ENCODE data around the gene CHCHD6. TPM values are rescaled to one million over a fixed set of nuclear protein-coding genes. Genes with fewer than 3 reads are reported as not detected.

Gene CHCHD6
- total RNA-seq, 1 experiment from 2014 or later: 40.9 TPM

DNA sequence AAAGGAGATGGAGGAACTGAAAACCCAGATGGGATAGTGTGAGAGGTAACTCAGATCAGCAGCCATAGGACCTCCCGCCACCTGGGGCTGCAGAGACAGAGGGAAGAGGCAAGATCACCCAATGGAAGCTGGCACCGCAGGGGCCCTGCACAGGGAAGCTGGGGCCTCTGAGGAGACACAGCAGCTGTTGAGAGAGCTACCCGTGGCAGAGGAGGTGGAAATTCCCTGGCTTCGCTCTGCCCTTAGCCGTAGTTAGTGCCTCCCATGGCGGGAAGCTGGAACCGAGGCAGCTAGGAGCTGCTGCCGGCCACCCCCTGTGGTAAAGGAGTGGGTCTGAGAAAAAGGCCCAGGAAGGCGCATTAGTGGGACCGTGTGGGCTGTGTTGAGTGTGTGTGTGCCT is 260.9 kb downstream of the CHCHD6 start:
- H3K4me3 Mint-ChIP-seq: no peak overlapping the region
- peaks cover 20% of the 10 kb centered on the region for H3K4me1 Mint-ChIP-seq
- ChIA-PET POLR2A (no interaction called here), CTCF (interaction anchor here (1.0 kb wide), 1 partner anchor 228 kb away, joined by 3 read pairs; no protein-coding TSS in a partner anchor)
- no peak overlapping the region for H3K27ac Mint-ChIP-seq
- no peaks in the 10 kb centered on the region for H3K27me3 Mint-ChIP-seq (ENCODE audit: low read depth)
- no peaks in the 10 kb centered on the region for H3K9me3 Mint-ChIP-seq
- ATAC-seq (no peak), DNase-seq (ENCODE audit: low spot score) (no peak)
- TF ChIP-seq, protein P1, sequence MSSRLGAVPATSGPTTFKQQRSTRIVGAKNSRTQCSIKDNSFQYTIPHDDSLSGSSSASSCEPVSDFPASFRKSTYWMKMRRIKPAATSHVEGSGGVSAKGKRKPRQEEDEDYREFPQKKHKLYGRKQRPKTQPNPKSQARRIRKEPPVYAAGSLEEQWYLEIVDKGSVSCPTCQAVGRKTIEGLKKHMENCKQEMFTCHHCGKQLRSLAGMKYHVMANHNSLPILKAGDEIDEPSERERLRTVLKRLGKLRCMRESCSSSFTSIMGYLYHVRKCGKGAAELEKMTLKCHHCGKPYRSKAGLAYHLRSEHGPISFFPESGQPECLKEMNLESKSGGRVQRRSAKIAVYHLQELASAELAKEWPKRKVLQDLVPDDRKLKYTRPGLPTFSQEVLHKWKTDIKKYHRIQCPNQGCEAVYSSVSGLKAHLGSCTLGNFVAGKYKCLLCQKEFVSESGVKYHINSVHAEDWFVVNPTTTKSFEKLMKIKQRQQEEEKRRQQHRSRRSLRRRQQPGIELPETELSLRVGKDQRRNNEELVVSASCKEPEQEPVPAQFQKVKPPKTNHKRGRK (CRISPR knock-in tag; IDR thresholded peaks at IDR 0.05; ENCODE audit: borderline replicate concordance): no peak
- TF ChIP-seq ZNF263 (CRISPR knock-in tag; IDR thresholded peaks at IDR 0.05; ENCODE audit: low read depth) (no peak), TP53 (CRISPR knock-in tag; IDR thresholded peaks at IDR 0.05) (no peak), ZNF423 (CRISPR knock-in tag; IDR thresholded peaks at IDR 0.05) (no peak), FOXP1 (CRISPR knock-in tag; IDR thresholded peaks at IDR 0.05; ENCODE audit: borderline replicate concordance) (no peak), ETV6 (CRISPR knock-in tag; IDR thresholded peaks at IDR 0.05) (no peak), ZNF232 (CRISPR knock-in tag; IDR thresholded peaks at IDR 0.05) (no peak), CREM (CRISPR knock-in tag; IDR thresholded peaks at IDR 0.05) (no peak), MYBL2 (CRISPR knock-in tag; IDR thresholded peaks at IDR 0.05) (no peak), ZNF671 (CRISPR knock-in tag; IDR thresholded peaks at IDR 0.05) (no peak), ZNF396 (CRISPR knock-in tag; IDR thresholded peaks at IDR 0.05; ENCODE audit: borderline replicate concordance) (no peak), ZNF416 (CRISPR knock-in tag; IDR thresholded peaks at IDR 0.05) (no peak), NFATC4 (CRISPR knock-in tag; IDR thresholded peaks at IDR 0.05) (no peak)
- TF ChIP-seq, protein P2, sequence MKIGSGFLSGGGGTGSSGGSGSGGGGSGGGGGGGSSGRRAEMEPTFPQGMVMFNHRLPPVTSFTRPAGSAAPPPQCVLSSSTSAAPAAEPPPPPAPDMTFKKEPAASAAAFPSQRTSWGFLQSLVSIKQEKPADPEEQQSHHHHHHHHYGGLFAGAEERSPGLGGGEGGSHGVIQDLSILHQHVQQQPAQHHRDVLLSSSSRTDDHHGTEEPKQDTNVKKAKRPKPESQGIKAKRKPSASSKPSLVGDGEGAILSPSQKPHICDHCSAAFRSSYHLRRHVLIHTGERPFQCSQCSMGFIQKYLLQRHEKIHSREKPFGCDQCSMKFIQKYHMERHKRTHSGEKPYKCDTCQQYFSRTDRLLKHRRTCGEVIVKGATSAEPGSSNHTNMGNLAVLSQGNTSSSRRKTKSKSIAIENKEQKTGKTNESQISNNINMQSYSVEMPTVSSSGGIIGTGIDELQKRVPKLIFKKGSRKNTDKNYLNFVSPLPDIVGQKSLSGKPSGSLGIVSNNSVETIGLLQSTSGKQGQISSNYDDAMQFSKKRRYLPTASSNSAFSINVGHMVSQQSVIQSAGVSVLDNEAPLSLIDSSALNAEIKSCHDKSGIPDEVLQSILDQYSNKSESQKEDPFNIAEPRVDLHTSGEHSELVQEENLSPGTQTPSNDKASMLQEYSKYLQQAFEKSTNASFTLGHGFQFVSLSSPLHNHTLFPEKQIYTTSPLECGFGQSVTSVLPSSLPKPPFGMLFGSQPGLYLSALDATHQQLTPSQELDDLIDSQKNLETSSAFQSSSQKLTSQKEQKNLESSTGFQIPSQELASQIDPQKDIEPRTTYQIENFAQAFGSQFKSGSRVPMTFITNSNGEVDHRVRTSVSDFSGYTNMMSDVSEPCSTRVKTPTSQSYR (CRISPR knock-in tag; IDR thresholded peaks at IDR 0.05): no peak
- TF ChIP-seq, protein P3, sequence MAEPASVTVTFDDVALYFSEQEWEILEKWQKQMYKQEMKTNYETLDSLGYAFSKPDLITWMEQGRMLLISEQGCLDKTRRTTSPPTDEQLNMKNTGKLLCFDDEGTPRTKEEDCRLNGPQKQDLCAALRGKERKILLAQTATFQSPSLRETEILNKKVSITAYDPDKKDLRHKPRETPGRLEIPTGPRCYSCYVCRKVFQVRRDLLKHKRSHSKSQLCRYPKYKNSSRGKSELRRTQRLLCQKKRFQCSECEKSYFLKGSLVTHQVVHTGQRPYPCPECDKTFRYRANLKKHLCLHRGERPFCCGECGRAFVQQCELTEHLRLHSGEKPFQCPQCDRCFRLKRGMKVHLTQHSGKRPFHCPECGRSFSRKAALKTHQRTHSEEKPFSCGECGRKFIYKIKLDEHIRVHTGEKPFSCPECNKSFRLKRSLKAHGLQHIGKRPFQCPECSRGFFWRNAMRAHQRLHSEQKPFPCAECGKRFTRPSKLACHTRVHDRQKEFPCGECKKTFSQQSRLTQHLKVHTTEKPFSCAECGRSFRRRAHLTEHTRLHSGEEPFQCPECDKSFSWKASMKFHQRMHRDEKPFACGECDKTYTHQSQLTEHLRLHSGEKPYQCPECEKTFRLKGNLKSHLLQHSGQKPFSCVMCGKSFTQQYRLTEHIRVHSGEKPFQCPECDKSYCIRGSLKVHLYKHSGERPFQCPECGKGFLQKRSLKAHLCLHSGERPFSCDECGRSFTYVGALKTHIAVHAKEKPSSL (CRISPR knock-in tag; conservative IDR thresholded peaks at IDR 0.05): no peak
- TF ChIP-seq, protein P4, sequence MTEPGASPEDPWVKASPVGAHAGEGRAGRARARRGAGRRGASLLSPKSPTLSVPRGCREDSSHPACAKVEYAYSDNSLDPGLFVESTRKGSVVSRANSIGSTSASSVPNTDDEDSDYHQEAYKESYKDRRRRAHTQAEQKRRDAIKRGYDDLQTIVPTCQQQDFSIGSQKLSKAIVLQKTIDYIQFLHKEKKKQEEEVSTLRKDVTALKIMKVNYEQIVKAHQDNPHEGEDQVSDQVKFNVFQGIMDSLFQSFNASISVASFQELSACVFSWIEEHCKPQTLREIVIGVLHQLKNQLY (CRISPR knock-in tag; IDR thresholded peaks at IDR 0.05): no peak
- TF ChIP-seq, protein P5, sequence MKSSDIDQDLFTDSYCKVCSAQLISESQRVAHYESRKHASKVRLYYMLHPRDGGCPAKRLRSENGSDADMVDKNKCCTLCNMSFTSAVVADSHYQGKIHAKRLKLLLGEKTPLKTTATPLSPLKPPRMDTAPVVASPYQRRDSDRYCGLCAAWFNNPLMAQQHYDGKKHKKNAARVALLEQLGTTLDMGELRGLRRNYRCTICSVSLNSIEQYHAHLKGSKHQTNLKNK (CRISPR knock-in tag; IDR thresholded peaks at IDR 0.05): no peak
- TF ChIP-seq, protein P6, sequence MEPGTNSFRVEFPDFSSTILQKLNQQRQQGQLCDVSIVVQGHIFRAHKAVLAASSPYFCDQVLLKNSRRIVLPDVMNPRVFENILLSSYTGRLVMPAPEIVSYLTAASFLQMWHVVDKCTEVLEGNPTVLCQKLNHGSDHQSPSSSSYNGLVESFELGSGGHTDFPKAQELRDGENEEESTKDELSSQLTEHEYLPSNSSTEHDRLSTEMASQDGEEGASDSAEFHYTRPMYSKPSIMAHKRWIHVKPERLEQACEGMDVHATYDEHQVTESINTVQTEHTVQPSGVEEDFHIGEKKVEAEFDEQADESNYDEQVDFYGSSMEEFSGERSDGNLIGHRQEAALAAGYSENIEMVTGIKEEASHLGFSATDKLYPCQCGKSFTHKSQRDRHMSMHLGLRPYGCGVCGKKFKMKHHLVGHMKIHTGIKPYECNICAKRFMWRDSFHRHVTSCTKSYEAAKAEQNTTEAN (CRISPR knock-in tag; IDR thresholded peaks at IDR 0.05): no peak
- TF ChIP-seq, protein P7, sequence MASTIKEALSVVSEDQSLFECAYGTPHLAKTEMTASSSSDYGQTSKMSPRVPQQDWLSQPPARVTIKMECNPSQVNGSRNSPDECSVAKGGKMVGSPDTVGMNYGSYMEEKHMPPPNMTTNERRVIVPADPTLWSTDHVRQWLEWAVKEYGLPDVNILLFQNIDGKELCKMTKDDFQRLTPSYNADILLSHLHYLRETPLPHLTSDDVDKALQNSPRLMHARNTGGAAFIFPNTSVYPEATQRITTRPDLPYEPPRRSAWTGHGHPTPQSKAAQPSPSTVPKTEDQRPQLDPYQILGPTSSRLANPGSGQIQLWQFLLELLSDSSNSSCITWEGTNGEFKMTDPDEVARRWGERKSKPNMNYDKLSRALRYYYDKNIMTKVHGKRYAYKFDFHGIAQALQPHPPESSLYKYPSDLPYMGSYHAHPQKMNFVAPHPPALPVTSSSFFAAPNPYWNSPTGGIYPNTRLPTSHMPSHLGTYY (CRISPR knock-in tag; IDR thresholded peaks at IDR 0.05): no peak
- H3K36me3 Mint-ChIP-seq: no peaks in the 10 kb centered on the region

All from WTC11 (cell line).